ENCODE results near the gene MRPS18A.
A peak's percentile ranks its signal among the peaks of the same experiment; 100 is the strongest.
"Not testable (repeated sequence)": the region's sequence is repeated elsewhere in the genome, so short reads cannot be mapped to it uniquely, and the experiment has no call there.

Gene MRPS18A

GRCh38 chr6:43669050-43669921 lies 18.3 kb downstream of the MRPS18A start:
- DNase-seq, result no peak

DNA sequence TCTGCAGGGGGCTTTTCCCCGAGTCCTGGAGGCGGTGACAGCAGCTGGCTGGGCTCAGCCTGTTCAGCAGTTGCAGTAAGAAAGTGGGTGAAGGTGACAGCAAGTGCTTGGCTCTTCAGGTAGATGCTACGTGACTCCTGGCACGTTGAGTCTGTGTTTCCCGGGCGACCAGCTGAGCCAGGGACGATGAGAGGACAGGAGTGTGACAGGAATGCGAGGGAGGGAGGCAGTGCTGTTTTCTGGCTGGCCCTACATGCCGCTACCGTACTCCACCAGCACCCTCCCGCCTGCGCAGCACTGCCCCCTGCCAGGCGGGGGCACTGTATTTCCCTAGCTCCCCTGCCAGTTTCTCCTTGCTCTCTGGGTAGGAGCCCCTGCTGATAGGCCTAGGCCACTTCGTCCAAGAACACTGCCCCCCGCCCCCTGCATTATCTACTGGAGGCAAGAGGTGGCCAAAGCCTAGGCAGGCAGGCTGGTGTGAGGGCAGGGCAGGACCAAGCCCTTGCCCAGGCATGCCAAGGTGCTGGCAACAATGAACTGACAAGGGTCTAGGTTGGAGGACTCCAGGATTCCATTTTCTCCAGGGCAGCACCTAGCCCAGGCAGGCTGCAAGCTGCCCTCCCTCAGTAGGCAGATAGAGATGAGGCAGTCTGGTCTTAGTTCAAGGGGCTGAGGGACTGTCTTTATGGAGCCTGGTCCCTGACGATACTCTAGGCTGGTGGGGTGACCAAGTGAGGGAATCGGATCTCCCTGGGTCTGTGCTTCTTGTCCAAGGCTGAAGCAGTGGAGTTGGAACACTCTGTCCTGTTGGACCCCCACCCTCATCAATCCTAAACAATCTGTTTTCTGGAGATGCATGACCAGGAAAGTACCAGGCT lies 19.2 kb downstream of the MRPS18A start:
- peak in 3 of 5 donors; percentile 12 to 52 (median 12) for DNase-seq

DNA sequence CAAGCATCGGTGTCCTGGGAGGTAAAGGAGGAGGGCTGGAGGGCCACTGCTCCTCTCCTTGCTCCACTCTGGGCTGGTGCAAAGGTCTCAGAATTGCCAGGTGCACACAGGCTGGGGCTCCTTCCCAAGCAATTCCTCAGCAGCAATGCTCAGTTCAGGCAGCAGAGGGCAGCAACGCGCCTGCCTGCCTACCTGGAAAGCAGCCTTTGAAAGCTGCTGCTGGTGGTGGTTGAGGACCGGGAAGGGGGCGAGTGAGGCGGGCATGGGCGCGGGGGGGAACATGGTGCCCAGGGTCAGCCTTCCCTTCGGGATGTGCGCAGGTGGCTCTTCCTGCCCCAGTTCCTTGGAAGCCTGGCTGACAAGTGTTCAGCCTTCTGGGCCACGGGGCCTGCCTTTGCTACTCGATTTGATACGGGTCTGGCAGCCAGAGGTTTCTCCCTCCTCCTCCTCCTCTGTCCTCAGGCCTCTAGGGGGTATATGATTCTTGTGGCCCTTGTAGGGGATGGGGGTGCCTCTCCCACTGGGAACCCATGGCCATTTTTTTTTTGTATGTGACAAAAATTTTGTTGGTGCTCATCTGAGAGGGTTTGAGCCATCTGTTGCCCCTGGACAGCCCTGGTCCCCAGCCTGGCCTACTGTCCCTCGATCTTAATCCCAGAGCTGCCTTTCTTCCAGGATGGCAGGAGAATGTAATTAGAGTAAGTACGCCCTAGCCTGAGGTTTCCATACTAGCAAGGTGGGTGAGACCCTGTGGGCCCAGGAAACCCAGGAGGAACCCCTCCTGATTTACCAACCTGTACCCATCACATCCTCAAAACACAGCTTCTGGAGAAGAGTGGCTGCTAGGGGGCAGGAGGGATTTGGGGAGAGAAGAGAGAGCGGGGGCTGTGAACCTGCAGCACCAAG lies 20.1 kb downstream of the MRPS18A start:
- peak; percentile 50 to 74 (median 69) for DNase-seq

DNA sequence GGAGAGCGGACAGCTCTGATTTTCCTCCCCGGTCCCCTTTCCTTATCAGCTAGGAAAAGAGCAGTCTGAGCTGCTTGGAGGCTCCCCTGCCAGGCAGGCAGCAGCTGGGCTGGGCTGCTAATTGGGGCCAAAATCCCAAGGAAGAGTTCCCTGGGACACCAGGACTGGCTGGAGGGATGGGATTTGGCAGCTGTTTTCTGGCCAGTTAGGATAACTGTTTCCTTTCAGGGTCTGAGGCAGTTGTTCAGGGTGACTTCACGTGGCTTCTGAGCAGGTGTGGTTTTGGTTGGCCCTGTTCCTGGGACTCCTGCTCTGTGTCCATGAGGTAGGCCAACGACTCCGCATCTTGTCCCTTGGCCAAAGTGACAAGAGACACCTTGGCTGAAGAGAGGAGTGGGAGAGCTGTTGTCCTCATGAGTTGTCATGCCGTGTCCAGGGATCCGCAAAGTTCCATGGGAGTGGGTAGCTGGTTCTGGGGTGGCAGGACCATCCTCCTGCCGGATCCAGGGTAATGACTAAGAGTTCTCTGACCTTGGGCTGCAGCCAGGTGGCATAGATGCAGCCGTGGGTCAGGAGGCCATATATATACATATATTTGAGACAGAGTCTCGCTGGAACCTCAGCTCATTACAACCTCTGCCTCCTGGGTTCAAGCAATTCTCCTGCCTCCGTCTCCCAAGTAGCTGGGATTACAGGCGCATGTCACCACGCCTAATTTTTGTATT lies 21.2 kb downstream of the MRPS18A start:
- no peak for DNase-seq

- no peak for DNase-seq
Observed at GRCh38 chr6:43665376-43665775, 22.2 kb downstream of the MRPS18A start.

DNA sequence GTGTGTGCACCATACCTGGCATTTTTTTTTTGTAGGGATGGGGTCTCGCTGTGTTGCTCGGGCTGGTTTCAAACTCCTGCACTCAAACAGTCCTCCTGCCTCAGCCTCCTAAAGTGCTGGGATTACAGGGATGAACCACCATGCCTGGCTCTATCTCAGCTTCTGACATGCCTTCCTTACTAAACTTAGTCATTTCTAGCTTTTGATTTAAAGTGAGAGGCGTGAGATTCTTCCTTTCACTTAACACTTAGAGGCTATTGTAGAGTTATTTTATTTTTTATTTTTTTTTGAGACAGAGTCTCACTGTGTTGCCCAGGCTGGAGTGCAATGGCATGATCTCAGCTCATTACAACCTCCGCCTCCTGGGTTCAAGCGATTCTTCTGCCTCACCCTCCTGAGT lies 24.6 kb downstream of the MRPS18A start:
- not testable (repeated sequence) for DNase-seq

- no peak for DNase-seq
Observed at GRCh38 chr6:43658161-43658560, 29.4 kb downstream of the MRPS18A start.

GRCh38 chr6:43657221-43657802 lies 30.3 kb downstream of the MRPS18A start:
- DNase-seq, result no peak

GRCh38 chr6:43652822-43653221 lies 34.8 kb downstream of the MRPS18A start:
- not testable (repeated sequence) for DNase-seq

DNA sequence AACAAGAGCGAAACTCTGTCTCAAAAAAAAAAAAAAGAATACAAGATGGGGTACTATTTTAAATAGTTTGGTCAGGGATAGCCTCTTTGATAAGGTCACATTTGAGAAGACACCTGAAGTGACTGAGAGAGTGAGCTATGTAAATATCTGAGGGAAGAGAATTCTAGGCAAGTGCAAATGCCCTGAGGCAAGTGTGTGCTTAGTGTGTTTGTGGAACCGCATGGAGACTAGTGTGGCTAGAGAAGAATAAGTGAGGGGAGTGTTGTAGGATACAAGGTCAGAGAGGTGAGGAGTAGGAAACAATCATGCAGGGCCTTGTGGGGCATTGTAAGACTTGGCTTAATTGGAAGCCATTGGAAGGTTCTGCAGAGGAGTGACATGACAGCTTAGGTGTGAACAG lies 39.3 kb downstream of the MRPS18A start:
- no peak for DNase-seq

DNA sequence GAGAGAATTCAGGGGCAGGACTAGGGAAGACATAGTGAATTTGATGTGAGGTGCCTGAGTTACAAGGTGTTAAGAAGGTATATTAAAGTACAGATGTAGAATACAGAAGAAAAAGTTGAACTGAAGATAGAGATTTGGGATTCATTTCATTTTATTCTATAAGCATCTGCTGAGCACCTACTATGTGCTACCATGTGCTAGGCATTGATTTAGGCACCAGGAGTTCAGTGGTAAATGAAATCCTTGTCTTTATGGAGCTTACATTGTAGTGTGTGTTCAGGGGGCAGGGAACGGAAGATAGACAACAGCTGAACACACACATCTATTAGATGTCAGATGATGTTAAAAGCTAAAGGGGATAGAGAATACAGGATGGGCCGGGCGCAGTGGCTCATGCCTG lies 40.0 kb downstream of the MRPS18A start:
- DNase-seq, result no peak

DNA sequence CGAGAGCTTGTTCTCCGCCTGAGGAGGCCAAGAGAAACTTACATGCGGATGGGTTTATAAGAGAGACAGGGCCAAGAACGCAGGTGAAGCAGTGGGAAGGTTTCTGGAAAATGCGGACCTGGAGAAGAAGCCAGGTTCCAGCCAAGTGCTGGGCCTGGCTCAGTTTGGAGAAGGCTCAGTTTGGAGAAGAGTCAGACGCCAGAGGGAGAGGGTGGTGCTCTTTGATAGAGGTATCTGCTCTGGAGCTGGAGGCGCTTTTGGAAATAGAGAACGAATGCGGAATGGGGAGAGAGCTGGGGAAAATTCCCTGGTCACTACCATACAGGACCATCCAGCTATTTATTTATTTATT lies 42.0 kb downstream of the MRPS18A start:
- no peak for DNase-seq

GRCh38 chr6:43644940-43645612 lies 42.5 kb downstream of the MRPS18A start, which contains the start of gene RSPH9:
TSS of gene RSPH9 (plus strand) at chr6:43645036. CDS start at chr6:43645099, 63 bp downstream.
- peak; percentile 52 to 65 (median 56) for DNase-seq

DNA sequence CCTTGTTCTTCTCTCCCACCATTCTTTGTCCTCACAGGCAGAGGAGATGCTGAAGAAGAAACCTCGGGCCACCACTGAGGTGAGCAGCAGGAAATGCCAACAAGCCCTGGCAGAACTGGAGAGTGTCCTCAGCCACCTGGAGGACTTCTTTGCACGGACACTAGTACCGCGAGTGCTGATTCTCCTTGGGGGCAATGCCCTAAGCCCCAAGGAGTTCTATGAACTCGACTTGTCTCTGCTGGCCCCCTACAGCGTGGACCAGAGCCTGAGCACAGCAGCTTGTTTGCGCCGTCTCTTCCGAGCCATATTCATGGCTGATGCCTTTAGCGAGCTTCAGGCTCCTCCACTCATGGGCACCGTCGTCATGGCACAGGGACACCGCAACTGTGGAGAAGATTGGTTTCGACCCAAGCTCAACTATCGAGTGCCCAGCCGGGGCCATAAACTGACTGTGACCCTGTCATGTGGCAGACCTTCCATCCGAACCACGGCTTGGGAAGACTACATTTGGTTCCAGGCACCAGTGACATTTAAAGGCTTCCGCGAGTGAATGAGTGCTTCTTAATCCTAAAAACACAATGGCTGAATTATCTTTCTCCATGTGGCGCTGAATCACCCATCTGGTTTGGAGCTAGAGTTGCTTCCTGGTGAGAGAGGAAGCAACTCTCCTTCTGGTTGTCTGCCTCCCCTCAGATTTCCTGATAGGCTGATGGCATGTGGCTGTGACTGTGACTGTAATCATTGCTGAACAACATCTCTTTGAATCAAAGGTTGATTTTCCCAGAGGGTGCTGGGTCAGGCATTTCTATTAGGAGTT lies 47.4 kb downstream of the MRPS18A start:
- no peak for DNase-seq

GRCh38 chr6:43636308-43636659 lies 51.3 kb downstream of the MRPS18A start:
- peak in 1 of 5 donors; percentile 29 for DNase-seq

- DNase-seq, result peak; percentile 65 to 88 (median 77)
Observed at GRCh38 chr6:43635387-43636307, 51.9 kb downstream of the MRPS18A start, which contains the start of gene MAD2L1BP. TSS of gene MAD2L1BP (plus strand) at chr6:43635840. CDS start at chr6:43635876, 36 bp downstream.

DNA sequence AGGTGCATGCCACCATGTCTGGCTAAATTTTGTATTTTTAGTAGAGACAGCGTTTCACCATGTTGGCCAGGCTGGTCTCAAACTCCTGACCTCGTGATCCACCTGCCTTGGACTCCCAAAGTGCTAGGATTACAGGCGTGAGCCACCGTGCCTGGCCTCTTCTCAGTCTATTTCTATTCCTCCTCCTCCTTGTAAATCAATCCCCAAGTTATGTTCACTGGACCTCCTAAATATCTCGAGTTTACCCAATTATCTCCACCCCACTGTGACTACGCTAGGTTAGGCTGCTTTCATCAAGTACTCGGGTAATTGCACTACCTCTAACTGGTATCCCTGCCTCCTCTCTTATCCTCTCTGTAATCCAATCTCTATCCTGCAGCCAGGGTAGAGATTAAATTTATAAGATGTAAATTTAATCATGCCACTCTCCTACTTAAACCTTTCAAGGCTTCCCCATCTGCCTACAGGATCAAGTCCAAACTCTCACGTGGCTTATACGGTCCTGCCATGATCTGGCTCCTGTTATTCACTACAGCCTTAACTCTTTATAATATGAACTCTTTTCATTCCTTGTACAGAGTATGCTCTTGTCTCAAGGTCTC lies 52.8 kb downstream of the MRPS18A start:
- DNase-seq, result no peak

- DNase-seq, result not testable (repeated sequence)
Observed at GRCh38 chr6:43633002-43633401, 54.6 kb downstream of the MRPS18A start.

Measured in T-helper 1 cell (primary cell).